Ramos (cell line): ENCODE data around the gene PIP5KL1.

Experiments used
- in situ Hi-C: fragments of 300-500 bp; cut with MboI; formaldehyde crosslinking; loops from one replicate; pipeline ENCODE4 v1.14.3; 2022; ENCODE audit warnings: low sequenced_read_pairs; ENCODE audit not compliant: unreplicated experiment

The PIP5KL1 gene

GRCh38 chr9:127918183-127919107 is 12.1 kb downstream of the PIP5KL1 start:
- in situ Hi-C loops, result no loop called here

GRCh38 chr9:127917603-127918002 is 13.0 kb downstream of the PIP5KL1 start:
- in situ Hi-C loops, result no loop called here

- in situ Hi-C loops, result no loop called here
Observed at GRCh38 chr9:127916720-127917581, 13.6 kb downstream of the PIP5KL1 start, which contains the start of gene ST6GALNAC4. ST6GALNAC4 (minus strand) TSS chr9:127917041; CDS start chr9:127916419, 622 bp downstream.

GRCh38 chr9:127915801-127916719 is 14.5 kb downstream of the PIP5KL1 start:
- in situ Hi-C loops, result no loop called here

- in situ Hi-C loops, result no loop called here
Observed at GRCh38 chr9:127915325-127915752, 15.2 kb downstream of the PIP5KL1 start.

- in situ Hi-C loops, result loop anchor here (5.0 kb wide), 1 partner anchor 131 kb away; no protein-coding TSS in a partner anchor
Observed at GRCh38 chr9:127913682-127914081, 16.9 kb downstream of the PIP5KL1 start.

- in situ Hi-C loops, result loop anchor here (5.0 kb wide), 1 partner anchor 131 kb away; no protein-coding TSS in a partner anchor
Observed at GRCh38 chr9:127912882-127913281, 17.7 kb downstream of the PIP5KL1 start.

- in situ Hi-C loops, result loop anchor here (5.0 kb wide), 1 partner anchor 130 kb away; no protein-coding TSS in a partner anchor
Observed at GRCh38 chr9:127912296-127912695, 18.3 kb downstream of the PIP5KL1 start.

GRCh38 chr9:127910613-127911205 is 19.9 kb downstream of the PIP5KL1 start:
- in situ Hi-C loops, result loop anchor here (5.0 kb wide), 1 partner anchor 128 kb away; no protein-coding TSS in a partner anchor

- in situ Hi-C loops, result loop anchor here (5.0 kb wide), 1 partner anchor 128 kb away; no protein-coding TSS in a partner anchor
Observed at GRCh38 chr9:127909839-127910273, 20.7 kb downstream of the PIP5KL1 start.

- in situ Hi-C loops, result no loop called here
Observed at GRCh38 chr9:127908660-127908926, 22.0 kb downstream of the PIP5KL1 start.

GRCh38 chr9:127907867-127908659 is 22.5 kb downstream of the PIP5KL1 start:
- in situ Hi-C loops, result no loop called here

GRCh38 chr9:127905788-127906191 is 24.8 kb downstream of the PIP5KL1 start:
- in situ Hi-C loops, result no loop called here

GRCh38 chr9:127905004-127905728 is 25.4 kb downstream of the PIP5KL1 start:
- in situ Hi-C loops, result no loop called here

GRCh38 chr9:127904561-127905003 is 26.0 kb downstream of the PIP5KL1 start:
- in situ Hi-C loops, result no loop called here

GRCh38 chr9:127903557-127904475 is 26.8 kb downstream of the PIP5KL1 start:
- in situ Hi-C loops, result no loop called here
